Measurements from ENCODE around the gene NDUFA13.

Gene NDUFA13

GRCh38 chr19:19486343-19487076 is 29.5 kb upstream of the NDUFA13 start:
- no peak for DNase-seq (ENCODE audit: extremely low read depth, low read depth)
- TF ChIP-seq CTCF (IDR thresholded peaks at IDR 0.05; ENCODE audit: low read depth, low read length, missing control alignments), result no peak
- no peak overlapping the region for H3K4me3 ChIP-seq (replicated peaks; ENCODE audit: low read depth, low read length)

- no peak for TF ChIP-seq CTCF (IDR thresholded peaks at IDR 0.05; ENCODE audit: low read depth, low read length, missing control alignments)
- DNase-seq (ENCODE audit: extremely low read depth, low read depth), result no peak
- no peak overlapping the region for H3K4me3 ChIP-seq (replicated peaks; ENCODE audit: low read depth, low read length)
Observed at GRCh38 chr19:19487077-19487949, 28.7 kb upstream of the NDUFA13 start.

GRCh38 chr19:19487950-19488874 is 27.8 kb upstream of the NDUFA13 start:
- TF ChIP-seq CTCF (IDR thresholded peaks at IDR 0.05; ENCODE audit: low read depth, low read length, missing control alignments), result no peak
- no peak overlapping the region for H3K4me3 ChIP-seq (replicated peaks; ENCODE audit: low read depth, low read length)
- no peak for DNase-seq (ENCODE audit: extremely low read depth, low read depth)

- no peak overlapping the region for H3K4me3 ChIP-seq (replicated peaks; ENCODE audit: low read depth, low read length)
- TF ChIP-seq CTCF (IDR thresholded peaks at IDR 0.05; ENCODE audit: low read depth, low read length, missing control alignments), result no peak
- DNase-seq (ENCODE audit: extremely low read depth, low read depth), result peak; percentile 92
Observed at GRCh38 chr19:19488875-19489690, 26.9 kb upstream of the NDUFA13 start.

GRCh38 chr19:19489804-19490204 is 26.2 kb upstream of the NDUFA13 start:
- TF ChIP-seq CTCF (IDR thresholded peaks at IDR 0.05; ENCODE audit: low read depth, low read length, missing control alignments), result no peak
- no peak for DNase-seq (ENCODE audit: extremely low read depth, low read depth)
- H3K4me3 ChIP-seq (replicated peaks; ENCODE audit: low read depth, low read length), result no peak overlapping the region
